BJ (cell line): Measurements from ENCODE around the gene CADM4. TPM values are rescaled to one million over a fixed set of nuclear protein-coding genes. Genes with fewer than 3 reads are reported as not detected.
"Not testable (repeated sequence)": the region's sequence is repeated elsewhere in the genome, so short reads cannot be mapped to it uniquely, and the experiment has no call there.

Source experiments
- CTCF ChIA-PET: fragments of 350-600 bp; formaldehyde crosslinking; extraction: SDS; loops from one replicate; lab custom pipeline; 2021; ENCODE audit warnings: antibody characterized with exemption, inconsistent platforms; lab: Yijun Ruan, JAX
- POLR2A ChIA-PET: fragments of 300-600 bp; sonication (Branson Sonifier 250); formaldehyde crosslinking; extraction: SDS; loops from one replicate; lab custom pipeline; 2021; ENCODE audit warnings: antibody characterized with exemption; lab: Charles Lee
- DNase-seq: peaks from one replicate; pipeline ENCODE4 v3.0.0-alpha.2; 2011; ENCODE audit warnings: low read depth
- H3K27me3 ChIP-seq: 2 replicates; pipeline ENCODE4 v1.6.0; 2011; ENCODE audit warnings: low read length; ENCODE audit not compliant: control insufficient read depth, insufficient read depth
- H3K36me3 ChIP-seq: 2 replicates; pipeline ENCODE4 v1.5.1; 2011; ENCODE audit warnings: low read length; ENCODE audit not compliant: control insufficient read depth, insufficient read depth
- H3K4me3 ChIP-seq: 2 replicates; pipeline ENCODE4 v1.5.1; 2011; ENCODE audit warnings: low read depth, mild to moderate bottlenecking, control low read depth, low read length
- polyA plus RNA-seq: library from polyadenylated mRNA; depleted of rRNA; stranded (reverse); fragments of >200 nt; gene quantifications from 2 replicates; pipeline ENCODE4 v1.2.3, GENCODE V29; 2011
- TF ChIP-seq, protein P1 (sequence below): IDR thresholded peaks from 2 replicates; pipeline ENCODE4 v1.5.1; 2011; ENCODE audit warnings: low read depth, mild to moderate bottlenecking, control low read depth, inconsistent platforms, low read length, moderate library complexity; ENCODE audit not compliant: insufficient read depth

CADM4 gene
- polyA plus RNA-seq, 1 experiment, result 1.7 TPM

DNA sequence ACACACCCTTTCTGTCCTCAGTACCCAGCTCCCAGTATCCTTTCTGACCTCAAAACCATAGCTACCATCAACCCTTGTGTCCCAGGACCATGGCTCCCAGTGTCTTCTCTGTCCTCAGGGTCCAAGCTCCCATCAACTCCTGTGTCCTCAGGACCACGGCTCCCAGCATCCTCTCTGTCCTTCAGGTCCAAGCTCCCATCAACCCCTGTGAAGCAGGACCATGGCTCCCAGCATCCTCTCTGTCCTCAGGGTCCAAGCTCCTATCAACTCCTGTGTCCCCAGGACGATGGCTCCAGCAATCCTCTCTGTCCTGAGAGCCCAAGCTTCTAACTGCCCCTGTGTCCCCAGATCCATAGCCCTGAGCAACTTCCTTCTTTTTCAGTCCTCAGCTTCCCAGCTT lies 1.7 kb upstream of the CADM4 start:
- TF ChIP-seq, protein P1, sequence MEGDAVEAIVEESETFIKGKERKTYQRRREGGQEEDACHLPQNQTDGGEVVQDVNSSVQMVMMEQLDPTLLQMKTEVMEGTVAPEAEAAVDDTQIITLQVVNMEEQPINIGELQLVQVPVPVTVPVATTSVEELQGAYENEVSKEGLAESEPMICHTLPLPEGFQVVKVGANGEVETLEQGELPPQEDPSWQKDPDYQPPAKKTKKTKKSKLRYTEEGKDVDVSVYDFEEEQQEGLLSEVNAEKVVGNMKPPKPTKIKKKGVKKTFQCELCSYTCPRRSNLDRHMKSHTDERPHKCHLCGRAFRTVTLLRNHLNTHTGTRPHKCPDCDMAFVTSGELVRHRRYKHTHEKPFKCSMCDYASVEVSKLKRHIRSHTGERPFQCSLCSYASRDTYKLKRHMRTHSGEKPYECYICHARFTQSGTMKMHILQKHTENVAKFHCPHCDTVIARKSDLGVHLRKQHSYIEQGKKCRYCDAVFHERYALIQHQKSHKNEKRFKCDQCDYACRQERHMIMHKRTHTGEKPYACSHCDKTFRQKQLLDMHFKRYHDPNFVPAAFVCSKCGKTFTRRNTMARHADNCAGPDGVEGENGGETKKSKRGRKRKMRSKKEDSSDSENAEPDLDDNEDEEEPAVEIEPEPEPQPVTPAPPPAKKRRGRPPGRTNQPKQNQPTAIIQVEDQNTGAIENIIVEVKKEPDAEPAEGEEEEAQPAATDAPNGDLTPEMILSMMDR, result no peak
- no peak for DNase-seq
- ChIA-PET CTCF (interaction anchor here (0.7 to 1.1 kb wide), 2 partner anchors 11 to 1087 kb away, joined by 3 to 5 read pairs; no protein-coding TSS in a partner anchor), POLR2A (no interaction called here)
- Histone ChIP-seq H3K27me3 (peaks cover 17% of the 10 kb centered on the region), H3K4me3 (no peak overlapping the region), H3K36me3 (no peaks in the 10 kb centered on the region)

DNA sequence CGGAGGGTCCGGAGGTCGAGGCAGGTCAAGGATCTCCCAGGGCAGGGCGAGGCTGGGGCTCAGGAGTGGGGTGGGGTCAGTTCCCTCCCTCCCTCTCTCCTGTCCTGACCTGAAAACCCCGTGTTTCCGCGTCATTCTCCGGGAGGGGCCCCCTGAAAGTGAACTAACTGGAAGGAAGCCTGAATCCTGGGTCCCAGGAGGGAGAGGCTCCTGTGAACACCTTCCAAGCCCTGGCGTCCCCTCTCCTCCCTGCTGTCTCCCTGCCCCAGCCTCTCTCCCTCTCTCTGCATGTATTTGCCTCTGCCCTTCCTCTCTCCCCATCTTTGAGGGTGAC lies 741 bp upstream of the CADM4 start:
- Histone ChIP-seq H3K4me3 (peak overlapping the region; percentile 62), H3K27me3 (peaks cover 17% of the 10 kb centered on the region), H3K36me3 (no peaks in the 10 kb centered on the region)
- CTCF ChIA-PET, result no interaction called here
- POLR2A ChIA-PET, result no interaction called here
- no peak for DNase-seq
- TF ChIP-seq, protein P1, result no peak

DNA sequence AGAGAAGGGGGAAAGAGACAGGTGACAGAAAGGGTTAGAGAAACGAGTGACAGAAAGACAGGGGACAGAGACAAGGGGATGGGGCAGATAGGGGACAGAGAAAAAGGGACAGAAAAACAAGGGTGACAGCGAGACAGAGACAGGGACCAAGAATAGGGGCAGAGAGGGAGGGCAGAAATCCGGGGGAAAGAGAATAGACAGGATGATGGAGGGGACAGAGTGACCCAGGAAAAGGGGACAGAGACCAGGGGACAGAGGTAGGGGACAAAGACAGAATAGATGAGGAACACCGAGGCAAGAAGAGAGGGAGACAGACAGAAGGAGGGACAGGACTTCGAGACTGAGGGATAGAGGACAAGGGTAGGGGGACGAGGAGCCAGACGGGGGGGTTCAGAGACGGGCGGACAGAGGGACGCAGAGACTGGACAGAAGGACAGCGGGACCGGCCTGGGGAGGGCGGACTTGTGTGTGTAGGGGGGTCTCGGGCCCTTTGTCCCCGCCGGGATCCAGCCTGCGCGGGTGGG lies 593 bp downstream of the CADM4 start:
- POLR2A ChIA-PET, result no interaction called here
- TF ChIP-seq, protein P1, result no peak

DNA sequence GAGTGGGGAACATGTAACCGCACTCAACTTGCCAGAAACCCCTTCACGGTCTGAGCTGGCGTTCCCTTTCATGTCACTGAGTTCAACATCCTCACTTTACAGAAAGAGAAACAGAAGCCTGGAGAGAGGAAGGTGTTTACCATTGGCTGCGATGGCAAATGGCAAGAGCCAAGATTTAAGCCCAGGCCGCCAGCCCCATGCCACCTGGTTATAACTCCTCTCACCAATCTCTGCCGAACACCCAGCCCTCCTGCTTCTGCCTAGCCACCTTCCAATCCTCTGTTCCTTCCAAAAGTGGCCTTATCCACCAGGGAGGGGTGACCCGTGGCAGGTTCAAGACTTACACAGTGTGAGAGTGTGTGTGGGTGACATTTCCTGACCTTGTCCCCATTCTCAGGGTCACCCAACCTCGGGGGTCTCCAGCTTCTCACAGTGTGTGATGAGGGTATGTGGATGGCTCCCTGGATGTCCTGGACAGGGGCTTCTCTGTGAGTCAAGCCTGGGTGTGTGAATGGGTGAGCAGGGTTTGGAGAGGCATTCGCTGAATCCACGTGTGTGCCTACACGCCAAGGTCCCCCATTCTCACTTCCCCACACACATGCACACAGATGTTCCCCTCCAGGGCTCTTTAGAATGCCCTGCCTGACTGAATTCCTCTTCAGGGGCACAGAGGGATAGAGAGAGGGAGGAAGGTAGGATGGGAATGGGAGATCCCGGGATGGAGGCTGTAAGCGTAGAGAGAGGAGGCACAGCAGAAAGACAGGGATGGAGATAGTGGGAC lies 1.2 kb downstream of the CADM4 start:
- H3K27me3 ChIP-seq, result peaks cover 17% of the 10 kb centered on the region
- POLR2A ChIA-PET, result no interaction called here
- TF ChIP-seq, protein P1, result no peak
- DNase-seq, result no peak
- CTCF ChIA-PET, result interaction anchor here (1.3 to 1.8 kb wide), 2 partner anchors 14 to 42 kb away, joined by 3 to 7 read pairs; partner anchors contain the start of genes IRGQ and ZNF576
- H3K4me3 ChIP-seq, result no peak overlapping the region
- no peaks in the 10 kb centered on the region for H3K36me3 ChIP-seq

More for the DNA sequence above, 593 bp downstream of the CADM4 start:
- DNase-seq, result no peak
- CTCF ChIA-PET, result no interaction called here
- no peaks in the 10 kb centered on the region for H3K36me3 ChIP-seq
- H3K4me3 ChIP-seq, result peak overlapping the region; percentile 4; the same call in 1 of the 2 replicates
- H3K27me3 ChIP-seq, result peaks cover 17% of the 10 kb centered on the region

DNA sequence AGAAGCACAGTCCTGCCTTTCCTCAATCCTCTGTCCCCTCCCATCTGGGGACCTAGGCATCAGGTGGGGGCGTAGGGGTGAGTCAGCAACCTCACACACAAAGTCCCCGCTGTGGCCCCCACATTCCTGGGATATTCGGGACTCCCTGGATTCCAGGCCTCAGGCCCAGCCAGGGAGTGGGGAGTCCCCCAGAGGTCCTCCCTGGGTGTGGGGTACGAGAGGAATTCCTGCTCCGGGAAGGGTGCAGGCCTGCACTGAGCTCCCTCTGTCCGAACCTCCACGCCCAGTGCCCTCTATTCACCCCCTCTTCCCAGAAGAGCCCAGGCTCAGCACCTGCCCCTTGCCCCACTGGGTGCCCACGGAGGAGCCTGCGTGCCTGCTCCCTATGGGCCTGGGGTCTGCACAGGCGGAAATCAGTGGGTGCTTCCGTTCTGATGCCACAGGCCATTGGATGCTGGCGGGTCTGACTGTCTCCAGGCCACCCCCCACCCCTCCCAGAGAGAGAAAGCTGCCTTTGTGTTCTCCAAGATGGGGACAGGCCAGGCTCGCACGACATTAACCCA lies 3.4 kb downstream of the CADM4 start:
- Histone ChIP-seq H3K27me3 (peaks cover 17% of the 10 kb centered on the region), H3K36me3 (no peaks in the 10 kb centered on the region), H3K4me3 (no peak overlapping the region)
- no peak for DNase-seq
- POLR2A ChIA-PET, result no interaction called here
- CTCF ChIA-PET, result interaction anchor here (0.6 kb wide), 1 partner anchor 162 kb away, joined by 4 read pairs; no protein-coding TSS in a partner anchor
- TF ChIP-seq, protein P1, result no peak

DNA sequence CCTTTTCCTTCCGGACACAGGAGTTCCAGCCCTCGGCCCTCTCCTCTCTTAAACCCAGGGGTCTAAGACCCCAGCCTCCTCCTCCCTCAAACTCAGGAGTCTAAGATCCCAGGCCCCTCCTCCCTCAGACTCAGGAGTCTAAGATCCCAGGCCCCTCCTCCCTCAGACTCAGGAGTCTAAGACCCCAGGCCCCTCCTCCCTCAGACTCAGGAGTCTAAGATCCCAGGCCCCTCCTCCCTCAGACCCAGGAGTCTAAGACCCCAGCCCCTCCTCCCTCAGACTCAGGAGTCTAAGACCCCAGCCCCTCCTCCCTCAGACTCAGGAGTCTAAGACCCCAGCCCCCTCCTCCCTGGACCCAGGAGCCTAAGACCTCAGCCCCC lies 4.1 kb downstream of the CADM4 start:
- CTCF ChIA-PET, H3K4me3 ChIP-seq, POLR2A ChIA-PET: not testable (repeated sequence)

More for the DNA sequence above, 4.1 kb downstream of the CADM4 start:
- not testable (repeated sequence) for H3K36me3 ChIP-seq, DNase-seq
- peaks cover 17% of the 10 kb centered on the region for H3K27me3 ChIP-seq
